GM19397 (cell line): ENCODE measurements around the gene DMD.

Experiments used
- ATAC-seq: cut with Tn5 transposase; IDR thresholded peaks from one replicate; pipeline ENCODE4 v1.9.1; 2021; ENCODE audit warnings: mild to moderate bottlenecking, moderate library complexity; ENCODE audit not compliant: unreplicated experiment

The DMD gene

GRCh38 chrX:33045245-33045644, 166.1 kb downstream of the DMD start:
- no peak for ATAC-seq

- ATAC-seq: no peak
These were observed 170.2 kb downstream of the DMD start for GRCh38 chrX:33041141-33041540.

GRCh38 chrX:33032700-33033099, 178.6 kb downstream of the DMD start:
- no peak for ATAC-seq

GRCh38 chrX:33014949-33015348, 196.4 kb downstream of the DMD start:
- ATAC-seq: no peak

GRCh38 chrX:33014086-33014485, 197.3 kb downstream of the DMD start:
- no peak for ATAC-seq

- no peak for ATAC-seq
These were observed 210.2 kb downstream of the DMD start for GRCh38 chrX:33001107-33001506.

- no peak for ATAC-seq
These were observed 212.6 kb downstream of the DMD start for GRCh38 chrX:32998776-32999175.

- ATAC-seq: no peak
These were observed 215.9 kb downstream of the DMD start for GRCh38 chrX:32995427-32995826.

- ATAC-seq: no peak
These were observed 224.2 kb downstream of the DMD start for GRCh38 chrX:32987142-32987541.

GRCh38 chrX:32985544-32985943, 225.8 kb downstream of the DMD start:
- ATAC-seq: no peak

GRCh38 chrX:32966821-32967355, 244.5 kb downstream of the DMD start:
- ATAC-seq: no peak

GRCh38 chrX:32954125-32954524, 257.2 kb downstream of the DMD start:
- ATAC-seq: no peak

- no peak for ATAC-seq
These were observed 263.2 kb downstream of the DMD start for GRCh38 chrX:32948130-32948529.

- no peak for ATAC-seq
These were observed 274.3 kb downstream of the DMD start for GRCh38 chrX:32937043-32937442.

- ATAC-seq: no peak
These were observed 277.8 kb downstream of the DMD start for GRCh38 chrX:32933548-32933947.

GRCh38 chrX:32929040-32929439, 282.3 kb downstream of the DMD start:
- ATAC-seq: no peak

GRCh38 chrX:32896088-32896487, 315.3 kb downstream of the DMD start:
- ATAC-seq: no peak

GRCh38 chrX:32894679-32895078, 316.7 kb downstream of the DMD start:
- no peak for ATAC-seq

- no peak for ATAC-seq
These were observed 317.6 kb downstream of the DMD start for GRCh38 chrX:32893751-32894150.

GRCh38 chrX:32877592-32877991, 333.8 kb downstream of the DMD start:
- no peak for ATAC-seq

GRCh38 chrX:32874839-32875238, 336.5 kb downstream of the DMD start:
- no peak for ATAC-seq

- ATAC-seq: no peak
These were observed 337.6 kb downstream of the DMD start for GRCh38 chrX:32873786-32874185.

GRCh38 chrX:32871636-32872035, 339.7 kb downstream of the DMD start:
- no peak for ATAC-seq

- no peak for ATAC-seq
These were observed 342.8 kb downstream of the DMD start for GRCh38 chrX:32868524-32868895.
